ENCODE results near the gene SPATS2L.

The SPATS2L gene

DNA sequence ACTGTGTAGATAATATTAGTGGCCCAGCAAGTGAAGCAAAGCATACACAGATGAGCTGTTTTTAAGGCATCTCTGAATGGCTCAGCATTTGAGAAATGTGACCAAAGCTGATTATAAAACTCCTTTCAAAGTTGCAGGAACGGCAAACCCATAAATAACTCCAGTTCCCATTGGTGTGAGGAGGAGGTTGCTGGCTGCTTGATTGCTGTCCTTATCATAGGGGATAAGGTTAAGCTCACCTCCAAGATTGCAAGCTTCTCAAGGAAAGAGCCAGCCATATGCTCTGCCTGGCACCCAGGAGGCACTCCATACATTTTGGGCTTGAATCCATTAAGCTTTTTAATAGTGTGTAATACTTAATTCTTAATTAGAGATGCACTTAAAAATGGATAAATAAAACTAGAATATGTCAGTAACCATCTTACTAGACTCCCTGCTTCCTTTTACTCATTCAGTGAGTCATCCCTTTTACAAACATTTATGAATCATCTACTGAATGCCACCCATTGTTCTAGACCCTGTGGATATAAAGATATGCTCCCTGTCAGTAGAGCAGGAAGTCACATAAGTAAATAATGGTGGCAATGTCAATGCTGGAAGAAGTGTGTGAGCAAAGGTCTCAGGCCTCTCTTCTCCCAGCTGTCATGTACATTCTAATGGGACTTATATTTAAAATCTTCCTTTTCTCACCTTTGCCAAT, 99.3 kb downstream of the SPATS2L start:
- in situ Hi-C loops (cut with MboI; ENCODE audit: low sequenced_read_pairs), result no loop called here

DNA sequence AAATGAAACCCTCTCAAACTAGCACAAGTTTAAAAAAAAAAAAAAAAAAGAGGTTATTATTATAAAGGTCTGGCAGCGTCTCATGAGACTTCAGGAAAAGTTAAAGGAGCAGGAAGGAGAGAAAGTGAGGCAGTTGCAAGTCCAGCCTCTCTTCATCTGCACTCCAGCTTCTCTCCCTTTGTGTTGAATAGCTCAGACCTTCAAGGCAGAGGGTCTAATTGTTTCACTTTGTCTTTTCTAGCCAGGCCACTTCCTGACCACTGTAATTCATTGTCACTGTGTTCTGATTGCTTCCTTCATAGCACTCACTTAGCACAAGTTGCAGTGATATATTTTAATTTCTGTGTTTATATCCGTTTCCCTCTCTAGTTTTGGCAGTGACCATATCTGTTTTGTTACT, 99.9 kb downstream of the SPATS2L start:
- in situ Hi-C loops (cut with MboI; ENCODE audit: low sequenced_read_pairs), result no loop called here

DNA sequence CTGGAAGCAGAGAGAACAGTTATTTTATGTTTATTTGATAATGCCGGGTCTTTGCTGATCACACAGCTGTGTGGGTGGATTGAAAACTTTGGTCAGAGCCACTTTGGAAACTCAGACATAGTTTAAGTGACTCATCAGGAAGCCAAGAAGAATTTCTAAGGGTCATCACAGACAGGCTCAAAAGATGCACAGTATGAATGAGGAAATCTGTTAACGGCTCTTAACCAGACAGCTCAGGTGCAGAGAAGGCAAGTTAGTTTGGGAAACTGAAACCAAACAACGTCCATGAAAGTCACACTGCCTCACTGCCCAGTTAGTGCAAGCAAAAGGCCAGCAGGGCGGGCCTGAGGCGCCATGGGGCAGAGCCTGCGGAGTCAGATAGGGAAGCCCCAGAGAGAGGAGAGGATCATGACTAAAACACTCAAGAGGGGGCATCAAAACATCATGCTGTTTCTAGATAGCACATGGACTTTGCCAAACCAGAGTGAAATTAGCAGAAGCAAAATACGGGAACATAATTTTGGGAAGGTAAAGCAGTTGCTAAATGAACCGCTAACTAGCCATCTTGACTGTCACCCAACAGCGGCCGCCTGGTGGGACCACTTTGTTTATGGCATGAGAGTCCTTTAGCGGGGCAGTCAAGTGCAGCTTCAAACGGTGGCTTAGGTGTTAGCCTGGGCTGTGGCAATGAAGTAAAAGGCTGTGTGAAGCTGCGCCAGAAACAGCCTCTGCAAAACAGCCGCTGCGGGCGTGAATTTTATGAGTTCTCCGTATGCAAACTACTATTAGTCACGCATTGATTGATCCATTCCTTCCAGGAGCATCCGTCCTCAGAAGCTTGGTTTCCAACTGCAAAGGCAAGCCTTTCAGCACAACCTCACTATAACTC, 102.2 kb downstream of the SPATS2L start:
- in situ Hi-C loops (cut with MboI; ENCODE audit: low sequenced_read_pairs), result no loop called here

DNA sequence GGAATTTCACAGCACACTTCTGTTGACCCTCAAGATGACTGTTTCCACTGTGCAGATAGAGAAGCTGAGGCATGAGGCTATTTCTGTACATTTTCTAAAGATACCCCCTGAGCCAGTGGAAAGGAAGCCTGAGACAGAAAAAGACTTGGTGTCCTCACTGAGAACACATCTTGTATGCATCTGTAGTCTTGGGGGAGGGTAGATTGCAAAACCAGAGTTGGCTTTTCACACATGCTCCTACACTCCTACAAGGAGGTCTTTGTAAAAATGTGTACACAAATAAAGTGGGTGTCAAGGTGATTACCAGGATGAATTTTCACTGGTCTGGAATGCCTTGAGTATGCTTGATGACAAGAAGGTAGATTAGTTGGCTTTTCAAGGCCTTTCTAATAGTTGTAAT, 105.3 kb downstream of the SPATS2L start:
- in situ Hi-C loops (cut with MboI; ENCODE audit: low sequenced_read_pairs), result no loop called here

DNA sequence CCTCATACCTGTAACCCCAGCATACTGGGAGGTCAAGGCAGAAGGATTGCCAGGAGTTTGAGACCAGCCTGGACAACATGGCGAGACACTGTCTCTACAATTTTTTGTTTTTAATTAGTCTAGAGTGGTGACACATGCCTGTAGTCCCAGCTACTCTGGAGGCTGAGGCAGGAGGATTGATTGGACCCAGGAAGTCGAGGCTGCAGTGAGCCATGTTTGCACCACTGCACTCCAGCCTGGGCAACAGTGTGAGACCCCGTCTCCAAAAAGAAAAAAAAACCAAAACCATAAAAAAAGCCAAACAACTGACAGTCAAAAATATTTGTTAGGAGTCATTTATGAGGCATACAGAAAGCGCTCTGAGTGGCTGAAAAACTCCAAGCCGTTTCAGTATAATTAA, 107.9 kb downstream of the SPATS2L start:
- in situ Hi-C loops (cut with MboI; ENCODE audit: low sequenced_read_pairs), result no loop called here

DNA sequence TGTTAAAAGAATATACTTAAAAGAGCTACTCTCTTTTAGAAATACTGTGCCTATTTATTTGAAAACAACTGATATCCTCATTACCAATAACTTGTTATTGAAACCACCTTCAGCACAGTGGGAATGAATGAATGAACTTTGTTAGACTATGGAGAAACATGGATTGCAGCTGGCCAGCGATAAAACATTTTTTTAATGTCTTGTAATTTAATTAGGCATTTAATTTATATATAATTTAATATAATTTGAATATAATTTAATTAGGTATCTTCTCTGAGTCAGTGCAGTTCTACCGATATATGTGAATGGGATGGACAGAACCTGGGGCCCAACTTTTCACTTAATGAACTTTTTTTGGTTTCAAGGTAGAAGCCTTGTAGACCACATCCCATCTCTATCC, 109.0 kb downstream of the SPATS2L start:
- in situ Hi-C loops (cut with MboI; ENCODE audit: low sequenced_read_pairs), result no loop called here

DNA sequence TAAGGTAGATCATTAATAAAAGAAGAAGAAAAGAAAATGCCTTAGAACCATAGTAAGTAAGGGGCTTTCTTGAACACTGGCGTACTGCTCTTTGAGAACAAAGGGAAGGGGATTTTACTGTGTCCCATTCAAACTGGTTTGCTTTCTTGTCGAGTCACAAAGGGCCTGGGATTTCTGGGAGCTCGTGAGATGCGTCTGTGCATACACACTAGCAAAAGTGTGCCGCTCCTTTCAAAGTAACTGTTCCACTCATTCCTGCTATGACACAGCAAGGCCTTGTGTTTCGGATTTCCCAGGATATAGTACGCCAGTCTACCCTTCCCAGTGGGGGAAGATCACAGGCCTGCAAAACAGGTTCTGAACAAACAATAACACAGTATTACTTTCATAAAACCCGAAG, 110.4 kb downstream of the SPATS2L start:
- in situ Hi-C loops (cut with MboI; ENCODE audit: low sequenced_read_pairs), result no loop called here

DNA sequence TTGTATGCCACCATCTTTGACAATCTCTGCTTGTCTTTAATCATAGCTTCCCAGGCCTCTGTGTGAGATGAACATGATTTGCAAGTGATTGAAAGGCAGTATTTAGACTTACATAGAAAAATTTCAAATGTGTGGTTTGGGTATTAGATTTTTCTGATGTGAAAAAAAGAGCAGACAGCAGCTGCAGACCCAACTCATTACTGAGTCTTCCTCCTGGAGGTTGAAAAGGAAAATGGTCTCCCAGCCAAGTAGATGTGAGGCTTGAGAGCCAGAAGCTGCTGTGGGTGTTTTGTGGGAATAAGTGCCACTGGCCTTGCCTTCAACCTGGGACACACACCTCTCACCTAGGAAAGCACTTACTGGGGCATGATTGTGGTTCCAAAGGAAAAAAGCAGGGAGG, 110.9 kb downstream of the SPATS2L start:
- in situ Hi-C loops (cut with MboI; ENCODE audit: low sequenced_read_pairs), result no loop called here

DNA sequence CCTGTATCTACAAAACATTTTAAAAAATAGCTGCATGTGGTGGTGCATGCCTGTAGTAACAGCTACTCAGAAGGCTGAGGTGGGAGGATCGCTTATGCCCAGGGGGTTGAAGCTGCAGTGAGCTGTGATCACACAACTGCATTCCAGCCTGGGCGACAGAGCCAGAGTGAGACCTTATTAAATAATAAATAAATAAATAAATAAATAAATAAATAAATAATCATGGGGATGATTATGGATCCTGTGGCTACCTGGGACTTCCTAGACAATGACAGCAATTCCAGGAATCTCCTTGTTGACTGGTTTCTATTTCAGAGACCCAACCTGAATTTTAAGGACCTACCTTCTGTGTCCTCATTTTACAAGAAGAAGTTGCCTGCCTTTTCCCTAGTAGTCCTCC, 111.9 kb downstream of the SPATS2L start:
- in situ Hi-C loops (cut with MboI; ENCODE audit: low sequenced_read_pairs), result no loop called here

DNA sequence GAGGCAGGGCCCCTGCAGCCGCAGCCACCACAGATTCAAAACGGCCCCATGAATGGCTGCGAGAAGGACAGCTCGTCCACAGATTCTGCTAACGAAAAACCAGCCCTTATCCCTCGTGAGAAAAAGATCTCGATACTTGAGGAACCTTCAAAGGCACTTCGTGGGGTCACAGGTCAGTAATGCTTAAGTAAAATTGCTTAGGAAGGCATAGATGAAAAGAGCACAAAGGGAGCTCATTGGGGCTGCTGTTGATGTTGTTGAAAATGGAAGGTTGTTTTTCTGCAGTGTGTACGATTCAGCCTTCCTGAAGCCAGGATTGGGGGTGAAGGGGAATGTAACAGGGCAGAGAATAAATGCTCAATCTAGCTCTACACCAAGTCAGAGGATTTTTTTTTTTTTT, 112.8 kb downstream of the SPATS2L start:
- in situ Hi-C loops (cut with MboI; ENCODE audit: low sequenced_read_pairs), result no loop called here

DNA sequence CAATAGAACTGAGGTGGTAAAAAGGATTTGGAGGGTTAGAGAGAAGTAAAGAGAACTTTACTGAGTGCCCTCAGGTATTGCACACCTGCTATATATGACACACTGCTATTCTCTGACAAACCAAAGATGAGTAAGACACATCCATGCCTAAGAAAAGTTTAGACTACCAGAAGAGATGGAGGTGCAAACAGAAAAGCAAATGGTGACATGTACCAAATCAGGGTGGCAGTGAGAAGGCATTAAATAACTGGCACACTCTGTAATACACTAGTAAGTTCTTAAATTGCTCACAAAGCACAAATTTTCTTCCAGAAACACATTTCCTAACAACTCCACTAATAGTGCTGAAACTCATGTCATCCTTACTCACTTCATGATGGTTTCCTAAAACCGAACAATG, 114.8 kb downstream of the SPATS2L start:
- in situ Hi-C loops (cut with MboI; ENCODE audit: low sequenced_read_pairs), result no loop called here

DNA sequence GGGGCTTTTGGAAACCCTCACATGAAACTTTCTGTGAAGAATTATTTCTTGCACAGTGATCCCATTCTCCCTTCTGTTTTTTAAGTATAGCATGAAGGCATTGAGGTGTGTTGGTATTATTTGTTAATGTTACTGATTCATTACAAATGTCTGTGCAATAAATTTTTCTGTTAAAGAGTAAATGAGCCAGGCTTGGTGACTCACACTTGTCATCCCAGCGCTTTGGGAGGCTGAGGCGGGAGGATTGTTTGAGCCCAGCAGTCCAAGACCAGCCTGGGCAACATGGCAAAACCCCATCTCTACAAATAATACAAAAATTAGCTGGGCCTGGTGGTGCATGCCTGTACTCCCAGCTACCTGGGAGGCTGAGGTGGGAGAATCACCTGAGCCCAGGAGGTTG, 115.6 kb downstream of the SPATS2L start:
- in situ Hi-C loops (cut with MboI; ENCODE audit: low sequenced_read_pairs), result no loop called here

DNA sequence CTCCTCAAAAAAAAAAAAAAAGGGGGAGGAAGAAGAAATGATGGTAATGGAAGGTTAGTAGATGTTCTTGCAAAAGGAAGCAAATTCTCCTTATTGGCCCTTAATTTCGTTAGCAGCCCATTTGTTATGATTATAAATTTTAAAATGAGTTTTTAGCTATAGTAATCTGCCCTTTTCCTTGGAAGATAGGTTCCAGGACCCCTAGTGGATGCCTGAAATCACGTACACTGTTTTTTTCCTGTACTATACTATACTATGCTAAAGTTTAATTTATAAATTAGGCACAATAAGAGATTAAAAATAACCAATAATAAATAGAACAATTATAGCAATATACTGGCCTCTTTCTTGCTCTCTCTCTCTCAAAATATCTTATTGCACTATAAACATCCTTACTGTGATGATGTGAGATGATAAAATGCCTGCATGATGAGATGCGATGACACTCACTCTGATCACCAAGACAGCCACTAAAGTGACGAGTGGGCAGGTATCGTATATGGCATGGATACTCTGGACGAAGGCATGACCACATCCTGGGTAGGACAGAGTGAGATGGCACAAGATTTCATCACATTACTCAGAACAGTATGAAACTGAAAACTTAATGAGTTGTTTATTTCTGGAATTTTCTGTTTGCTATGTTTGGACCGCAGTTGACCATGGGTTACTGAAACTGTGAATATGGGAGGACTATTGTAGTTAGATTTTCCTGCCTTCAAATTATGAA, 116.2 kb downstream of the SPATS2L start:
- in situ Hi-C loops (cut with MboI; ENCODE audit: low sequenced_read_pairs), result no loop called here

DNA sequence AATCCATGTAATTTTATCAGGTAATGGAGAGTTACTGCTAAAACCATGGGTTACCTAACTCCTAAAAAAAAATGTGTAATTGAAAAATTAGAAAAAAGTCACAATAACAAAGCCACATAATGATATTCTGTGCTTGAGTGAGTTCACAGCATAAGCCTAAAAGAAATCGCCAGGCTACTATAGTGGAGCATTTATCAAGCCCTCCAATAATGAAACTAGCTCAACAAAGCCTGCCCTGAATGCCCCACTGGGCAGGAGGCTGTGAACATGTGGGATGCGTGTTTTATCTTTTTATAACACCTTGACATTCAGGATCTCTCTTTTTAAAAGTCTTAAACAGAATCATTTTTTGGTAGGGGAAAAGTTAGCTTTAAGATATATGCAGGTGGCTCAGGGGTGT, 117.0 kb downstream of the SPATS2L start:
- in situ Hi-C loops (cut with MboI; ENCODE audit: low sequenced_read_pairs), result no loop called here

DNA sequence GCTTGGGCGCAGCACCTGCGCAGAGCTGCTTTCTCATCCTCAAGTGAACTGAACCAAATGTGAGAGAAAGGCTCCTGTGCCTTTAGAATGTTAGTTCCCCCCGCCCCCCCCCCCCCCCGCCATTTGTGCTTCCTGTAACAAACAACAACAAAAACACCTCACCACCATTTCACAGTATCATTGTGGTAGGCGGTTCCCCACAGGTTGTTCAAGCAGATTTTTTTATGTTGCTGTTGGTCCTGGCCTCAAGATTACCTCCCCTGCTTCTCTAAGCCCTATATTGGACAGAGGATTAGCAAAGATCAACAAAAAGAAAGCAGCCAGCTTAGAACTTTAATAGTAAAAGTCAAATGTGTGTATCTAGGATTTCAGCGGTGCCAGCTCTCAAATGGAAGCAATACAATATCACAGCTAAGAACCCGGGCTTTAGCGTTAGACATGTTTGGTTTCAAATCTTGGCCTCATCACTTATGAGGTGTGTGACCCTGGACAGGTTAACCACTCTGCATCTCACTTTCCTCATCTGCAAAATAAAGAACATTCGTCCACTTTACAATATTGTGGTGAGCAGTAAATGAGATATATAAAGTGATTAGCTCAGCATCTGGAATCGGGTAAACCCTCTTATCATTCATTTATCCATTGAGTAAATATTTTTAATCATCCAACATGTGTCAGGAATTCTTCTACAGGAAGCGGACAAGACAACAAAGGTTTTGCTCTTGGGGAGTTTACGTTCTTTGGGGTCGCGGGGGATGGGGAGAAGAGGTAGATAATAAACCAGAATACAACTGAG, 118.7 kb downstream of the SPATS2L start:
- in situ Hi-C loops (cut with MboI; ENCODE audit: low sequenced_read_pairs), result no loop called here

DNA sequence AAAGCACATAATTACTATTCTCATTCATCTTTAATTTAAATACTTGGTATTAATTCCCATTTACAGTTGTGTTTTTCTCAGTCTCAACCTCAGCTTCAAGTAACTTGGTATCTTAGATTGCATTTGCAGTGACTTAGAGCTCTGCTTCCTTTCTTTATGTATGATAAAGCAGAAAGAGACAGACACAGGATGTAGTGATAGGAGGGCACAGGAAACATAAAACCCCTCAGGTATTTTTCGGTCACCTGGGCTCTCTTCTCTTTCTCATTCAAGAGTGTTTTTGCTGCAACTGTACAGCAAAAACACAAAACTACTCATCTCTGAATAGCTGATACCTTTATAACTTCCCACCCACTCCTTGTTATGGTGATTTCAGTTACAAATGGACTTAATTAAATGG, 120.3 kb downstream of the SPATS2L start:
- in situ Hi-C loops (cut with MboI; ENCODE audit: low sequenced_read_pairs), result no loop called here

DNA sequence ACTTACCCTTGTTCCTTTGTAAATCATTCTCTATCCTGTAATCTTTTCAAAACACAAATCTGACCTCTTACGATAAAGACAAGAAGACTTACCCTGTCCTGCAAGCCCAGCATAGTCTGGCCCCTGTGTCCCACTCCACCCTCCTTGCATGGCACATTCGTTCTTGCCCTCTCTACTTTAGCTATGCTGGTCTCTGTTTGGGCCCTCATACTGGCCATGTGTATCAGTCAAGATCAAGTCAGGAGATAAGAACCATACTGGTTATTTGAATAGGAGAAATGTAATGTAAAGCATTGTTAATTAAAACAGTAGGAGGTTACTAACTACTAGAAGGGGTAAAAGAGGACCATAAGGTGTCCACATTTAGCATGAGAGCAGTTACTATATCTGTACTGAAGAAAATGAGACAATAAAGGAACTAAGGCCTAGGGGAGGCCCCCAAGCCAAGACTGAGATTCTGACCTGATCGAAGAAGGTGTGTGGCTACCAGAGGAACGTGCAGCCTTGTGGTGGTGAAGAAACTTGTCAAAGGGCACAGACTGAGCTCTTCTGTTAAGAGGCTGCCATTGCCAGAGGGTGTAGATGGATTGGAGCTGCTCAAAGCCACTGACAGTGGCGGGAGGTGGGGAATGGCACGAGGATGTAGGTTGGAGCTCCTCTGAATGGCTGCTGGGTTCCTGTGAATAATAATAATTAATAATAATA, 122.6 kb downstream of the SPATS2L start:
- in situ Hi-C loops (cut with MboI; ENCODE audit: low sequenced_read_pairs), result no loop called here

DNA sequence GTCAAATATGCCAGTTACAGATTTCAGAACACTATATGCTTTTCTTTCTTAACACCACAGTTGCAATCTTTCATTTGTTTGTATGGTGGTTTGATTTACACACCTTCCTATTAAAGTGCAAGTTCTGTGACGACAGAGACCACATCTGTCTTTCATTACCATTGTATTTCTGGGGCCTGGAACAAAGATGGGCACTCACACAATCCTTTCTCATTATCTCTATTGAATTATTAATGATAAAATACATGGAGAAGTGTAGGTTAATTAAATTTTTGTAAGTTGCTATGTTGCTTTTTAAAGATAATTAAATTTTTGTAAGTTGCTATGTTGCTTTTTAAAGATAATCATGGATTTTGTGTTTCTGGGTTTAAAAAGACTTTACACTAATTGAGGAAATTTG, 123.5 kb downstream of the SPATS2L start:
- in situ Hi-C loops (cut with MboI; ENCODE audit: low sequenced_read_pairs), result no loop called here

DNA sequence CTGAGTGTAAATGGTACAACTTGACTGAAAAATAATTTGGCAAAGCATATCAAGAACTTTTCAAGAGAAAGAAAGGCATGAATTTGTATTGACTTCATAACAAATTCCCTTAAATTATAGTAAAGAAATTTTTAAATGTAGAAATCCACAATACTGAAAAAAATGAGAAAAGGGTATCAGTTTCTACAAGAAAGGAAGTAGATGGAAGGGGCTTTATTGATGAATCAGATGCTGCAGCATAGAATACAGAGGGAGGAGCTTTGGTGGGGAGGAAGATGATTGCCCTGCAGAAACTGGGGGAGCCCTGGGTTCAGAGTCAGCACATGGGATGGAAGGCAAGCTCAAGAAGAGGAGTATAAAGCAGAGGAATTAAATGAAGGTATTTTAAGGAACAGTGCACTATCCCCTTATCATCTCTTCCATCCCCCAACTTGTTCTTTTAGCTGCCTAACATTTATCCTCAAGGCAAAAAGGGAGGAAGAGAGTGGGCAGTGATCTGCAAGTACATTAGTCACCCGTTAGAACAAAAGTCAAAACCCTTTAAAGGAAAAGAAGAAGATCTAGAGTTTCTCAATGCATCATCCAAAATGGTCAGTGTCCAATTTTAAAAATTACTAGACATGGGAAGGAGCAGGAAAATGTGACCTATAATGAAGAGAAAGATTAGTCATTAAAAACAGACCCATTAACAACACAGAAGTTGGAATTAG, 125.7 kb downstream of the SPATS2L start:
- in situ Hi-C loops (cut with MboI; ENCODE audit: low sequenced_read_pairs), result no loop called here

DNA sequence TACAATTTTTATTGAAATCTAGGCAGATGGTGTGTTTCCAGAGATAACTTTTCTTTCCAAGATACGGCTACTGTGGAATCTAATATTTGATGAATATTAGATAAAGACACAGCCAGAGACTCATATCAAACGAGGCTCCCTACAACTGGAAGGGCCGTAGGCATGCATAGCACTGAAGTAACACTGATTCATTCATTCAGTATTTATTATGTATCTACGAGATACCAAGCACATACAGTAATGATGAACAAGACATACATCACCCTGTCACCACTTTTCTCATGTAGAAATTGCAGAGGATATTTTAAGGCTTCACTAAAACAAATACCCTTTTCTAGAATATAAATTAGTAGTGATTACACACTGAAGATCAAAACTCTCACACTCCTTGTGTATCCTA, 128.9 kb downstream of the SPATS2L start:
- in situ Hi-C loops (cut with MboI; ENCODE audit: low sequenced_read_pairs), result no loop called here
